H1 (cell line): ENCODE results near the gene MUC13. TPM values are rescaled to one million over a fixed set of nuclear protein-coding genes. Genes with fewer than 3 reads are reported as not detected.

ENCODE experiments used
- EP300 ChIP-seq, 2 experiments: IDR thresholded peaks; 1 replicate in 1 of 2; 2 replicates in 1 of 2; pipeline ENCODE4 v1.6.1; 2011 to 2012; ENCODE audit warnings: low read depth in 2 of 2, low read length in 2 of 2, mild to moderate bottlenecking in 2 of 2, borderline replicate concordance in 1 of 2, inconsistent platforms in 1 of 2, moderate library complexity in 1 of 2
- TAF1 ChIP-seq: IDR thresholded peaks from 2 replicates; pipeline ENCODE4 v1.6.1; 2011; ENCODE audit warnings: mild to moderate bottlenecking, low read depth, low read length
- polyA plus RNA-seq, 7 experiments: library from polyadenylated mRNA; depleted of rRNA in 3 of 7; stranded (reverse) in 5 of 7; unstranded in 2 of 7; fragments of >200 nt in 5 of 7; fragments of 200-250 nt in 2 of 7; gene quantifications; 1 replicate in 5 of 7; 2 replicates in 1 of 7; 4 replicates in 1 of 7; pipeline versions ENCODE4 v1.2.1 to v1.2.3, GENCODE V29; 2011 to 2013; ENCODE audit warnings: missing spikeins in 2 of 7, mixed read lengths in 2 of 7
- total RNA-seq: library from RNA; stranded (reverse); fragmentation: NEBNext Ultra II Directional; extraction: Animal tissue kit (Norgen Biotek cat#: 25700); gene quantifications from 2 replicates; pipeline ENCODE4 v1.2.1, GENCODE V29; 2021

MUC13 gene
- total and polyA plus RNA-seq, 2 of the 8 experiments (the other 6 are each of a cell fraction or from before 2014, with no cell fraction given), result not detected

GRCh38 chr3:124867511-124867910 lies 67.0 kb downstream of the MUC13 start (continued):
- TF ChIP-seq TAF1, result no peak
- no peak for TF ChIP-seq EP300 (IDR thresholded peaks at IDR 0.05; ENCODE audit: borderline replicate concordance in 1 of 2, low read depth in 2 of 2, low read length in 2 of 2)
